MM.1S (cell line): ENCODE results near the gene ULK2.

Experiments
- CTCF ChIP-seq: fragments of 300-600 bp; sonication (generic); IDR thresholded peaks from 2 replicates; pipeline ENCODE4 v1.5.1; 2016; ENCODE audit warnings: antibody characterized with exemption, low read length, mixed read lengths
- EZH2 ChIP-seq: fragments of 300-600 bp; sonication (generic); optimal IDR thresholded peaks from 2 replicates; pipeline ENCODE3; 2017; ENCODE audit warnings: low read depth, mild to moderate bottlenecking, antibody characterized with exemption, low read length, mixed read lengths
- EZH2phosphoT487 ChIP-seq: fragments of 300-600 bp; sonication (generic); IDR thresholded peaks from 2 replicates; pipeline ENCODE4 v1.6.1; 2018; ENCODE audit warnings: antibody characterized with exemption, low read length

- TF ChIP-seq CTCF (no peak), EZH2phosphoT487 (no peak), EZH2 (no peak)
These were observed 125.8 kb downstream of the ULK2 start for GRCh38 chr17:19741832-19742457.
